NCI-H460 (cell line): ENCODE data around the gene MRS2. TPM values are rescaled to one million over a fixed set of nuclear protein-coding genes. Genes with fewer than 3 reads are reported as not detected.
"Not testable (repeated sequence)": the region's sequence is repeated elsewhere in the genome, so short reads cannot be mapped to it uniquely, and the experiment has no call there.

Source experiments
- DNase-seq: peaks from one replicate; pipeline ENCODE4 v3.0.0-alpha.2; 2016; ENCODE audit warnings: low read depth; ENCODE audit errors: extremely low read depth
- polyA plus RNA-seq: library from polyadenylated mRNA; depleted of rRNA; stranded (reverse); fragments of >200 nt; gene quantifications from 2 replicates; pipeline ENCODE4 v1.2.3, GENCODE V29; 2014; cell fraction: nucleus; rRNA removed
- total RNA-seq: library from RNA; depleted of rRNA; stranded (reverse); fragments of >200 nt; shearing (Covaris generic); gene quantifications from 2 replicates; pipeline ENCODE4 v1.2.3, GENCODE V29; 2014; rRNA removed

MRS2 gene
- 17.8 and 19.3 TPM in 2 replicates for total RNA-seq
- polyA plus RNA-seq = 34.3 and 35.7 TPM in 2 replicates

GRCh38 chr6:24402697-24403500, at the start of gene MRS2:
Gene MRS2 (plus strand): TSS chr6:24402936. CDS start chr6:24403047, 111 bp downstream.
- peak; percentile 70 for DNase-seq

GRCh38 chr6:24353861-24354260, 48.9 kb upstream of the MRS2 start:
- no peak for DNase-seq

DNA sequence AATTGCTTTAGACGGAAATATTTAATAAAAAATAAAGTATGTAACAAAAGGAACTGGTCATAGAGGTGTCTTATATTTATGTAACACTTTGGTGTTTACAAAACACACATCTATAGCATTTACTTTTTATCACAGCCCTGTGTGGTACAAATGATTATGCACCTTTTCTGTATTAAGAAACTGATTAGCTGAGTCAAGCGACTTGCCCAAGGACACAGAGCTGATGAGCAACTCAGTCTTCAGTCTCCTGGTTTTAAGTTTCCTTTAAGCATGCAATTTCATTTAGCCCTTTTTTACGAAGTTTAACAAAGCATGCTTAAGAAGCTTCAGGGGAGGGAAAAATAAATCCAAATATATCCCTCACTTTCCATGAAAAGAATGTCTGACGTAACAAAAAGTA, 47.3 kb upstream of the MRS2 start:
- no peak for DNase-seq

- no peak for DNase-seq
Measured at GRCh38 chr6:24356310-24356973, 46.3 kb upstream of the MRS2 start.

GRCh38 chr6:24357336-24358218, 45.2 kb upstream of the MRS2 start, which contains the start of gene DCDC2:
Gene DCDC2 (minus strand): TSS chr6:24358059. CDS start chr6:24357750, 309 bp downstream.
- no peak for DNase-seq

- no peak for DNase-seq
Measured at GRCh38 chr6:24358219-24358821, 44.4 kb upstream of the MRS2 start.

- peak; percentile 59 for DNase-seq
Measured at GRCh38 chr6:24359640-24360454, 42.9 kb upstream of the MRS2 start.

DNA sequence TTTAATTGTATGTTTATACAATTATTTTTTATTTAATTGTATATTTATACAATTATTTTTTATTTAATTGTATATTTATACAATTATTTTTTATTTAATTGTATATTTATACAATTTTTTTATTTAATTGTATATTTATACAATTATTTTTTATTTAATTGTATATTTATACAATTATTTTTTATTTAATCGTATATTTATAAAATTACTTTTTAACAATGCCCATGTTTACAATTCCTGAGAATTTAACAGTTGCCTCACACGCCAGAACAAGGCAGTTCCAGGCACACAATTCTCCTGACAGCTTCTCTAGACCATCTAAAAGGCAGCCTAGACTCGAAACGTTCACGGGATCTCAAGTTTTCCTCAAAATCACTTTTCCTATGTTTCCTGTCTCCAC, 40.4 kb upstream of the MRS2 start:
- not testable (repeated sequence) for DNase-seq

- DNase-seq = not testable (repeated sequence)
Measured at GRCh38 chr6:24365103-24365633, 37.6 kb upstream of the MRS2 start.

DNA sequence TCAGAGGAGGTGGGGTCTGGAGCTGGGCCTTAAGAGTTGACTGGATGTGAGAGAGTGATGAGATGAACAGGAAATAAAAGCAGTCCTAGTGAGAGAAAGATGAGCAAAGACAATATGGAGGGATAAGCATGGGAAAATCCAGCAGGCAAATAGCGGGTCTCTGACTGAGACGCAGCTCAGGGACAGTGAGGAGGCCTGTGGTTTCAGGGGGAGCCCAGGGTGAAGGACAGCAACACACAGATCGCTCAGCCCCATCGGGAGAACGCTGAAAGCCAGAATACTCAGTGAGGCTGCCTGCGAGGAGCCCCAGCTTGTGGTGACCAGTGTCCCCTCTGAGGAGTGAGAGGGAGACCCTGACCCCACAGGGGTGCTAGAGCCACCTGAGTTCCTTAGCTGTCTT, 28.1 kb upstream of the MRS2 start:
- no peak for DNase-seq

DNA sequence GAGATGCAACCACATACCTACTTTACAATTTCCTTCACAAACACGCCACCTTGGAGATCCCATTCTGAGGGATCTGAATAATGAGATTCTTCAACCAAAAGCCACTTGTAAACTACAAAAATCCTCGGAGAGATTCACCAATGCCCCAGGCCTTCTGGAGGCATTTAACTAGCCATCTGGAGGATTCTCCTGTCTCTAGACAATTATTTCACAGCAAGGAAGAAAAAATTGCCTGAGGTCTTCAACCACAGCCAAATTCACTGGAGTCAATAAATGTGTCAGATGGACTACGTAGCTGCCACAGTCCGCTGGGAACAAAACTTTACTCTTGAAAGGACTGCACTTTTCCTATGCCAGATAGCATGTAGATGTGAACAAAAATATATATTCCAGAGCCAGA, 25.9 kb upstream of the MRS2 start:
- DNase-seq = no peak

DNA sequence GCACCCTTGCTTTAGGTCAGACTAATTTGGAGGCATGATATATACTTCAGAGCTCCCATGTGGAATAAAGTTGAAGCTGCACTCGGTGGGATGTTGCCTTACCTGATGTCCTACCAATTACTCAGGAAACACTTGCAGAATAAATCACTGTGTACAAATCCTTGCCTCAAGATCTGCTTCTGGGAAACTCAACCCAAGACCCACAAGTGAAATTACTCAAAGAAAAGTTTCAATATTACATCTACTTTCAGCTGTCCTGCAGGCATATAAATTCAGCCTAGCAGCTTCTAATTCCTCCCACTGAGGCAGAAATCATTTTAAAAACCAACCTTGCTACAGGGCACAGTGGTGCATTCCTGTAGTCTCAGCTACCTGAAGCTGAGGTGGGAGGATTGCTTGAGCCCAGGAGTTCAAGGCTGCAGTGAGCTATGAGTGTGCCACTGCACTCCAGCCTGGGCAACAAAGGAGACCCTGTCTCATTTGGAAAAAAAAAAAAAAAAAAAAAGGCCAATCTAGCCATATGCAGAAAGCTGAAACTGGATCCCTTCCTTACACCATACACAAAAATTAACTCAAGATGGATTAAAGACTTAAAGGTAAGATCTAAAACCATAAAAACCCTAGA, 24.2 kb upstream of the MRS2 start:
- DNase-seq = no peak

GRCh38 chr6:24381476-24382219, 21.1 kb upstream of the MRS2 start:
- DNase-seq = no peak

DNA sequence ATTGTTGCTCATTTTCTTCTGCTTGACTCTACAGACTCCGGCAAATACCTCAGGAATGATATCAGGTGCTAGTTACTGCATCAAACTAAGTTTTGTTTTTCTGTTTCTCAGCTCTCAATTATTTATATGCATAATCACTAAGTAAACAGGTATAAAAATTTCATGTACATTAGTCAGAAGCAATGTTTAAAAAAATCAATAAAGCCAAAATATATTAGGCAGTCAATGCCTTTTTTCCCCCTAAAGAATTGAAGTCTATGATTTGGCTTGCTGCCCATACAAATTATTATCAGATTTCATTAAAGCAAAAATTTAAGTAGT, 20.6 kb upstream of the MRS2 start:
- DNase-seq = no peak

DNA sequence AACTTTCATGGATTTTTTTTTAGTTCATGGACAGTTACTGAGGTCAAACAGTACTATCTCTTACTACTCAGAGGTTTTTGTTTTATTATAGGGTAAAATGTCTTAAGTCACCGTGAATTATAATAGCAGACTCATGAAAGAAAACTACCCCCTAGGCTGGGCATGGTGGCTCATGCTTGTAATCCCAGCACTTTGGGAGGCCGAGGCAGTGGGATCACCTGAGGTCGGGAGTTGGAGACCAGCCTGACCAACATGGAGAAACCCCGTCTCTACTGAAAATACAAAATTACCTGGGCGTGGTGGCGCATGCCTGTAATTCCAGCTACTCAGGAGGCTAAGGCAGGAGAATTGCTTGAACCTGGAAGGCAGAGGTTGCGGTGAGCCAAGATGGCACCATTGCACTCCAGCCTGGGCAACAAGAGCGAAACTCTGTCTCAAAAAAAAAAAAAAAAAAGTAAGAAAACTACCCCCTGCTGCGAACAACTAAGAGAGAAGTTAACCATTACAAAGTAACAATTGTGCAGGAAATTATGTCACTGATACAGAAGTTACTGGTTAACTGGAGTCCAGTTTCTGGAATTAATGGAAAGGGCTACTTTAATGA, 19.7 kb upstream of the MRS2 start:
- DNase-seq = not testable (repeated sequence)

DNA sequence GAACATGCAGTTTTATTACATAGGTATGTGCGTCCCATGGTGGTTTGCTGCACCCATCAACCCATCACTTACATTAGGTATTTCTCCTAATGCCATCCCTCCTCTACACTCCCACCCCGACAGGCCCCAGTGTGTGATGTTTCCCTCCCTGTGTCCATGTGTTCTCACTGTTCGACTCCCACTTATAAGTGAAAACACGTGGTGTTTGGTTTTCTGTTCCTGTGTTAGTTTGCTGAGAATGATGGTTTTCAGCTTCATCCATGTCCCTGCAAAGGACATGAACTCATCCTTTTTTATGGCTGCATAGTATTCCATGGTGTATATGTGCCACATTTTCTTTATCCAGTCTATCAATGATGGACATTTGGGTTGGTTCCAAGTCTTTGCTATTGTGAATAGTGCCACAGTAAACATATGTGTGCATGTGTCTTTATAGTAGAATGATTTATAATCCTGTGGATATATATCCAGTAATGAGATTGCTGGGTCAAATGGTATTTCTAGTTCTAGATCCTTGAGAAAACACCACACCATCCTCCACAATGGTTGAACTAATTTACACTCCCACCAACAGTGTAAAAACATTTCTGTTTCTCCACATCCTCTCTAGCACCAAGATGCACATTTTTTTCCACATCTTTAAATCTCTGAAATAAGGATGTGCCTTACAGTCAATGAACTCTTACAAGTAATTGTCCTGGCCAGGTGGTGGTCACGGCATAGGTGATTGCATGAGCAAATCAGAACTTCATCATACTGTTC, 18.2 kb upstream of the MRS2 start:
- not testable (repeated sequence) for DNase-seq
